ENCODE results near the gene ZBTB7C. TPM values are rescaled to one million over a fixed set of nuclear protein-coding genes. Genes with fewer than 3 reads are reported as not detected.

The ZBTB7C gene
- total and polyA plus RNA-seq, 4 donors: 0.19 to 1.1 (median 0.45) TPM

DNA sequence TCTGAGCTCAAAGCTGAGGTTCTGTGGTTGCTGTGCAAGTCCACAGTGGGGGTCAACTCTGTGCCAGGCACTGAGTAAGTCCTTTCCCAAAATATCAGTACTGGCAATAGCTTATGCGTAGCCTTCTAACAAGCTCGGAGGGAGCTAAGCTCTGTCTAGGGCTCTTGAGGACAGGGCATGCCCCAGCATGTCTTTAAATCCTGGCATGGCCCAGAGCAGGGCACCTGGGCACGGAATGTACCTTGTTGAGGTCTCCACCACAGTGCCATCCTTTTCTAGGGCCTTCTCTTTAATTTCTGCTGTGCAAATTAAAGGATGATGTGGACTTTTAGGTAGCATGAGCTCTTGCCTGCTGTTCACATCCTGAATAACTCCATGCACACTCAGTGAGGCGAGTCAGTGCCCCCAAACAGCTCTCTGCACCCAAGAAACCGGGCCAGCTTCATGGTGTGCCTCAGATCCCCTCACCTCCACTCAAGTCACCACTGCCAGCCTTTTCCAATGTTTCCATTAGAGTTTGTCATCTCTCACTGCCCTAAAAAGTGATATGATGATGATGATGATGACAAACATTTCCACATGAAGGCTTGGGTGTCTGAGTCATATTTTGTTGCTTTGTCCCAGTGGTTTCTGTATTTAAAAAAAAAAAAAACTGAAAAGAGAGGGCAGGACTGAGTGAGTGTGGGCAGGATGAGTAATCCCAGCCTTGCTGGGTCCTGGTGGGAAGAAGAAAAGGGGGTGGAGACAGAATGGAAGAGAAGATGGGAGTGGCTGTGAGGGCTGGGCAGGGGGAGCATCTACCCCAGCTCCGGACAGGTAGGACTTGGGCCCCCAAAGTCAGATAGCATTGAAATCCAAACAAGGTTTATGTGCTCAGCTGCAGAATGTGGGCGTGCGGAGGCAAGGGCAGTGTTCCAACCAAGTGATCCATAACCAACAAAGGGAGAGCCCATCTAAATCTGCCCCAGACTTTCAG, 78.9 kb downstream of the ZBTB7C start:
- no peak overlapping the region for H3K27ac ChIP-seq (ENCODE audit: low read depth in 1 of 2, low read length in 2 of 2)
- no peak overlapping the region for H3K9ac ChIP-seq (ENCODE audit: low read depth in 1 of 2, low read length in 2 of 2)
- no peak overlapping the region for H3K4me3 ChIP-seq (ENCODE audit: low read depth in 1 of 3, low read length in 3 of 3)
- H3K36me3 ChIP-seq (ENCODE audit: control insufficient read depth in 4 of 4, insufficient read depth in 3 of 4, low read depth in 1 of 4, low read length in 3 of 4): no peaks in the 10 kb centered on the region
- DNase-seq (ENCODE audit: low spot score): no peak
- TF ChIP-seq TAF1 (conservative IDR thresholded peaks at IDR 0.05) (no peak), FOXA1 (IDR thresholded peaks at IDR 0.05) (no peak), GABPA (IDR thresholded peaks at IDR 0.05 in 1 of 2, conservative IDR thresholded peaks at IDR 0.05 in 1 of 2) (no peak), YY1 (IDR thresholded peaks at IDR 0.05) (no peak), SP1 (IDR thresholded peaks at IDR 0.05) (no peak), RXRA (IDR thresholded peaks at IDR 0.05) (no peak), HNF4A (conservative IDR thresholded peaks at IDR 0.05) (no peak), EGR1 (IDR thresholded peaks at IDR 0.05; ENCODE audit: low read depth in 2 of 2) (no peak), NR2F2 (IDR thresholded peaks at IDR 0.05) (no peak), HNF4G (IDR thresholded peaks at IDR 0.05) (no peak), RAD21 (IDR thresholded peaks at IDR 0.05) (no peak), FOXA2 (IDR thresholded peaks at IDR 0.05) (no peak)
- TF ChIP-seq, protein P1, sequence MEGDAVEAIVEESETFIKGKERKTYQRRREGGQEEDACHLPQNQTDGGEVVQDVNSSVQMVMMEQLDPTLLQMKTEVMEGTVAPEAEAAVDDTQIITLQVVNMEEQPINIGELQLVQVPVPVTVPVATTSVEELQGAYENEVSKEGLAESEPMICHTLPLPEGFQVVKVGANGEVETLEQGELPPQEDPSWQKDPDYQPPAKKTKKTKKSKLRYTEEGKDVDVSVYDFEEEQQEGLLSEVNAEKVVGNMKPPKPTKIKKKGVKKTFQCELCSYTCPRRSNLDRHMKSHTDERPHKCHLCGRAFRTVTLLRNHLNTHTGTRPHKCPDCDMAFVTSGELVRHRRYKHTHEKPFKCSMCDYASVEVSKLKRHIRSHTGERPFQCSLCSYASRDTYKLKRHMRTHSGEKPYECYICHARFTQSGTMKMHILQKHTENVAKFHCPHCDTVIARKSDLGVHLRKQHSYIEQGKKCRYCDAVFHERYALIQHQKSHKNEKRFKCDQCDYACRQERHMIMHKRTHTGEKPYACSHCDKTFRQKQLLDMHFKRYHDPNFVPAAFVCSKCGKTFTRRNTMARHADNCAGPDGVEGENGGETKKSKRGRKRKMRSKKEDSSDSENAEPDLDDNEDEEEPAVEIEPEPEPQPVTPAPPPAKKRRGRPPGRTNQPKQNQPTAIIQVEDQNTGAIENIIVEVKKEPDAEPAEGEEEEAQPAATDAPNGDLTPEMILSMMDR (IDR thresholded peaks at IDR 0.05; ENCODE audit: low read depth, low read length, missing input control): no peak
- TF ChIP-seq, protein P2, sequence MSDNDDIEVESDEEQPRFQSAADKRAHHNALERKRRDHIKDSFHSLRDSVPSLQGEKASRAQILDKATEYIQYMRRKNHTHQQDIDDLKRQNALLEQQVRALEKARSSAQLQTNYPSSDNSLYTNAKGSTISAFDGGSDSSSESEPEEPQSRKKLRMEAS (IDR thresholded peaks at IDR 0.05): no peak
- TF ChIP-seq, protein P3, sequence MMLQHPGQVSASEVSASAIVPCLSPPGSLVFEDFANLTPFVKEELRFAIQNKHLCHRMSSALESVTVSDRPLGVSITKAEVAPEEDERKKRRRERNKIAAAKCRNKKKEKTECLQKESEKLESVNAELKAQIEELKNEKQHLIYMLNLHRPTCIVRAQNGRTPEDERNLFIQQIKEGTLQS (IDR thresholded peaks at IDR 0.05): no peak
- H3K4me1 ChIP-seq (ENCODE audit: control insufficient read depth in 4 of 4, insufficient read depth in 4 of 4, low read length in 3 of 4): no peaks in the 10 kb centered on the region
- no peaks in the 10 kb centered on the region for H3K9me3 ChIP-seq (ENCODE audit: control insufficient read depth in 4 of 4, low read length in 3 of 4)
- WGBS: 81% methylated on average over 8 of the region's 8 CpGs
- no peaks in the 10 kb centered on the region for H3K27me3 ChIP-seq (ENCODE audit: control insufficient read depth in 4 of 4, insufficient read depth in 4 of 4, low read length in 3 of 4)

DNA sequence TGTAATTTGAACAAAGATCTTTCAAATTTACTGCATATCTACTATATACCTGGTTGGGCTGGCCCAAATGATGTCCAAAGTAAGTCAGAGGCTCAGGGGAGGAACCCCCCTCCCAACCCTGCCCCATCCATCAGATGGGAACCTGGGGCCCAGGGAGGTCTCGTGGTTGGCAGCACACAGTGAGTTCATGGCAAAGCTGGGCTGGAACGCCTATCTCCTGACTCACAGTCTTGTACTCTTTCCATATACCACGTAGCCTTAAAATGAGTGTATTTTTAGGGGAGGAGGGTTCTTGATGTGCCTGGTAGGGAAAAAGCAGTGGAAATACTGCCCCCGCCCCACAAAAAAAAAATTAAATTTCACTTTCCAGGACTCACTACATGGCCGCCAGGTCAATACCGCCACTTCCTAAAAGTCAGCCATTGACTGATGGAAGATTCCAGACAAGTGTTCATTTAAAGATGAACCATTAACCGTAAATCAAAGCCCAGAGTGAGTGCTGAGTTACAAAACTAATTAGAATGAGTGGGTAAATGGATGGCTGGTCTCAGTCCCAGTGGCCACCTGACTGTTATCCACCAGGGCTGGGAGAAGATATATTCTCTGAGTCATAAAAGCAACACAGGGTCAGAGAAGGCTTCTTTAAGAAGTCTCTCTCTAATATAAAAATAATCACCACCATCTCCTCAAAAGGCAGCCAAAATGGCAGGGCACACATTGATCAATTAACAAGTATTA, 80.5 kb downstream of the ZBTB7C start:
- H3K27me3 ChIP-seq (ENCODE audit: control insufficient read depth in 4 of 4, insufficient read depth in 4 of 4, low read length in 3 of 4): no peaks in the 10 kb centered on the region
- no peaks in the 10 kb centered on the region for H3K4me1 ChIP-seq (ENCODE audit: control insufficient read depth in 4 of 4, insufficient read depth in 4 of 4, low read length in 3 of 4)
- no peak overlapping the region for H3K9ac ChIP-seq (ENCODE audit: low read depth in 1 of 2, low read length in 2 of 2)
- no peaks in the 10 kb centered on the region for H3K36me3 ChIP-seq (ENCODE audit: control insufficient read depth in 4 of 4, insufficient read depth in 3 of 4, low read depth in 1 of 4, low read length in 3 of 4)
- H3K4me3 ChIP-seq (ENCODE audit: low read depth in 1 of 3, low read length in 3 of 3): no peak overlapping the region
- H3K9me3 ChIP-seq (ENCODE audit: control insufficient read depth in 4 of 4, low read length in 3 of 4): no peaks in the 10 kb centered on the region
- H3K27ac ChIP-seq (ENCODE audit: low read depth in 1 of 2, low read length in 2 of 2): no peak overlapping the region
- TF ChIP-seq, protein P2 (IDR thresholded peaks at IDR 0.05): no peak
- TF ChIP-seq YY1 (IDR thresholded peaks at IDR 0.05) (no peak), FOXA1 (IDR thresholded peaks at IDR 0.05) (no peak), NR2F2 (IDR thresholded peaks at IDR 0.05) (no peak), HNF4G (IDR thresholded peaks at IDR 0.05) (no peak), GABPA (IDR thresholded peaks at IDR 0.05 in 1 of 2, conservative IDR thresholded peaks at IDR 0.05 in 1 of 2) (no peak), JUND (IDR thresholded peaks at IDR 0.05) (no peak)
- TF ChIP-seq, protein P3 (IDR thresholded peaks at IDR 0.05): no peak
- TF ChIP-seq, protein P4, sequence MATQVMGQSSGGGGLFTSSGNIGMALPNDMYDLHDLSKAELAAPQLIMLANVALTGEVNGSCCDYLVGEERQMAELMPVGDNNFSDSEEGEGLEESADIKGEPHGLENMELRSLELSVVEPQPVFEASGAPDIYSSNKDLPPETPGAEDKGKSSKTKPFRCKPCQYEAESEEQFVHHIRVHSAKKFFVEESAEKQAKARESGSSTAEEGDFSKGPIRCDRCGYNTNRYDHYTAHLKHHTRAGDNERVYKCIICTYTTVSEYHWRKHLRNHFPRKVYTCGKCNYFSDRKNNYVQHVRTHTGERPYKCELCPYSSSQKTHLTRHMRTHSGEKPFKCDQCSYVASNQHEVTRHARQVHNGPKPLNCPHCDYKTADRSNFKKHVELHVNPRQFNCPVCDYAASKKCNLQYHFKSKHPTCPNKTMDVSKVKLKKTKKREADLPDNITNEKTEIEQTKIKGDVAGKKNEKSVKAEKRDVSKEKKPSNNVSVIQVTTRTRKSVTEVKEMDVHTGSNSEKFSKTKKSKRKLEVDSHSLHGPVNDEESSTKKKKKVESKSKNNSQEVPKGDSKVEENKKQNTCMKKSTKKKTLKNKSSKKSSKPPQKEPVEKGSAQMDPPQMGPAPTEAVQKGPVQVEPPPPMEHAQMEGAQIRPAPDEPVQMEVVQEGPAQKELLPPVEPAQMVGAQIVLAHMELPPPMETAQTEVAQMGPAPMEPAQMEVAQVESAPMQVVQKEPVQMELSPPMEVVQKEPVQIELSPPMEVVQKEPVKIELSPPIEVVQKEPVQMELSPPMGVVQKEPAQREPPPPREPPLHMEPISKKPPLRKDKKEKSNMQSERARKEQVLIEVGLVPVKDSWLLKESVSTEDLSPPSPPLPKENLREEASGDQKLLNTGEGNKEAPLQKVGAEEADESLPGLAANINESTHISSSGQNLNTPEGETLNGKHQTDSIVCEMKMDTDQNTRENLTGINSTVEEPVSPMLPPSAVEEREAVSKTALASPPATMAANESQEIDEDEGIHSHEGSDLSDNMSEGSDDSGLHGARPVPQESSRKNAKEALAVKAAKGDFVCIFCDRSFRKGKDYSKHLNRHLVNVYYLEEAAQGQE (IDR thresholded peaks at IDR 0.05): no peak
- 89% methylated on average over 7 of the region's 7 CpGs for WGBS
- DNase-seq (ENCODE audit: low spot score): no peak

Data from liver (tissue), 9 donors.